Amygdala (tissue), 56 donors: ENCODE results near the gene NTSR1.

Source experiments
- DNase-seq, 56 donors: peaks; one replicate each; lab custom pipeline; 2025; lab: John Stamatoyannopoulos, UW

The NTSR1 gene

DNA sequence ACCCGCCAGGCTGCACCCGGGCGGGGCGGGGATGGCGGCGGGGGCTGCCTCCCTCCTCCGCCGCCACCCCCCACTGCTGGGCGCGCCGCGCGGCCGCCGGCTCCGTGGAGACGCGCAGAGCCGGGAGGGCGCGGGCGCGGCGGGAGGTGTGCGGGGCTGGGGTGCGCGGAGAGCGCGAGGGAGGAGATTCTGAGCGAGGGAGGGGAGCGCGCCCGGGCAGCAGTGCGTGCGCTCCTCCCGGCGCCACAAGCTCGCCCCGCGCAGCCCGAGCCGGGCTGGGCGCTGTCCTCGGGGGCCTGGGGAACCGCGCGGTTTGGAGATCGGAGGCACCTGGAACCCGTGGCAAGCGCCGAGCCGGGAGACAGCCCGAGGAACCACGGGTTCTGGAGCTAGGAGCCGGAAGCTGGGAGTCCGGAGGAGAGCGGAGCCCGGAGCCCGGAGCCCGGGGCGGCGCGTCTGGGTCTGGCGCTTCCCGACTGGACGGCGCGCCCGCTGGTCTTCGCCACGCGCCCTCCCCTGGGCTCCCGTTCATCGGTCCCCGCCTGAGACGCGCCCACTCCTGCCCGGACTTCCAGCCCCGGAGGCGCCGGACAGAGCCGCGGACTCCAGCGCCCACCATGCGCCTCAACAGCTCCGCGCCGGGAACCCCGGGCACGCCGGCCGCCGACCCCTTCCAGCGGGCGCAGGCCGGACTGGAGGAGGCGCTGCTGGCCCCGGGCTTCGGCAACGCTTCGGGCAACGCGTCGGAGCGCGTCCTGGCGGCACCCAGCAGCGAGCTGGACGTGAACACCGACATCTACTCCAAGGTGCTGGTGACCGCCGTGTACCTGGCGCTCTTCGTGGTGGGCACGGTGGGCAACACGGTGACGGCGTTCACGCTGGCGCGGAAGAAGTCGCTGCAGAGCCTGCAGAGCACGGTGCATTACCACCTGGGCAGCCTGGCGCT, at the start of gene NTSR1:
Gene NTSR1 (plus strand): TSS at position 246 of the 946 bp plus-strand sequence. CDS start 372 bp downstream, at position 618.
- no peak for DNase-seq

DNA sequence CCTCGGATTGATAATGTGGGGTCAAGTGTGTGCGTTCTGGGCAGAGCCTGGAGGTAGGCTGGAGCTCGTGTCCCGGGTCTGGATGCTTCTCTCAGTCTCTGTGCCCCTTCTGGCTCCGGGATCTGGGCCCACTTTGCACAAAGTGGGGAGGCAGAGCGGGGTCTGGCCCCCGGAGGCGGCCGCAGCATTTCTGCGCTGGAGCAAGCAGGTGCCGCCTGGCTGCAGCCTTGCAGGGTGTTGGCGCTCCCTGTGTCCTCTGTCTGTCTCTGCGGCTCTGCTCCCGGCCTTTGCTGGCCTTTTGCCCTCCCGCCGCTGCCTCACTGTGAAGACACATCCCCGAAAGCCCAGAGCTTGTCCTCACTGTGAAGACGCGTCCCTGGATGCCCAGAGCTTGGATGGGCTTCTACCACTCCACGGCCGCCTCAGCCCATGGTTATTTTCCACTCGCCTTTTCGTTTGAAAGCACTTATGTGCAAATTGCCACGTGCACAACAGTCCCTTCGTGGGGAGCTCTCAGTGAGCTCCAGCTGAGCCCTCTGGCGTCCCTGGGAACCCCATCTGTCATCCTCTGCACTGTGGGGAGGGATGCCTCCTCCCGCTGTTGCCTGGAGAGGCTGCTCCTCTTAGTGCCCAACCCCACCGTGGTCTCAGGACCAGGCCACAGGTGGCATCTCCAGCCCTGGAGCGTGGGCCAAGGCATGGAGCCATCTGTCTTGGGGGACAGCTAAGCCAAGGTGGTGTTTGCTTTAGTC, 49.0 kb upstream of the NTSR1 start:
- no peak for DNase-seq

DNA sequence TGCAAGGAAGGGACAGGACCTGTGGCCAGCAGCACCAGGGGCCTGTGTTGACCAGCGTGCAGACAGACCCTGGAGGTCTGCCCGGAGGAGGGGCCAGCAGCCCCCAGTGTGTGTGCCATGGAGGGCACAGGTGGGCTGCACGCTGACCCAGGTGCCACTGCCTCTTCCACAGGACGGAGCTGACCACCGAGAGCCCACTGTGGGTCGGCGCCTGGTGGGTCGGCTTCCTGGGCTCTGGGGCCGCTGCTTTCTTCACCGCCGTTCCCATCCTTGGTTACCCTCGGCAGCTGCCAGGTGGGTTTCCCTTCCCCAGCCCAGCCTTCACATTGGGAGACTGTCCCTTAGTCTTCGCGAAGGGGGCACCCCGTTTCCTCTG, 48.4 kb upstream of the NTSR1 start:
- DNase-seq: no peak

DNA sequence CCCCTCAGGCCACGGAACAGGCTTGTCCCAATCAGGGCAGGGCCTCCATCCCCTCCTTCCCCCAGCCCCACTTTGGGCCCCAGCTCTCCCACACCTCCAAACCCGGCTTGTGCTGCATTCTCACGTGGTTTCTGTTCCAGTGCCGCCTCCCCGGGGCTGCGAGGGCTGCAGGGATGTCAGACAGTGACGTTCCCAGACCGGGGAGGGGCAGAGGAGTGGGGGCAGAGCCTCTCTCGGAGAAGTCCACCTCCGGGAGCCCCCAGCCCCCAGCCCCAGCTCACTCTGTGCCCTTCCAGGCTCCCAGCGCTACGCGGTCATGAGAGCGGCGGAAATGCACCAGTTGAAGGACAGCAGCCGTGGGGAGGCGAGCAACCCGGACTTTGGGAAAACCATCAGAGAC, 47.9 kb upstream of the NTSR1 start:
- no peak for DNase-seq

DNA sequence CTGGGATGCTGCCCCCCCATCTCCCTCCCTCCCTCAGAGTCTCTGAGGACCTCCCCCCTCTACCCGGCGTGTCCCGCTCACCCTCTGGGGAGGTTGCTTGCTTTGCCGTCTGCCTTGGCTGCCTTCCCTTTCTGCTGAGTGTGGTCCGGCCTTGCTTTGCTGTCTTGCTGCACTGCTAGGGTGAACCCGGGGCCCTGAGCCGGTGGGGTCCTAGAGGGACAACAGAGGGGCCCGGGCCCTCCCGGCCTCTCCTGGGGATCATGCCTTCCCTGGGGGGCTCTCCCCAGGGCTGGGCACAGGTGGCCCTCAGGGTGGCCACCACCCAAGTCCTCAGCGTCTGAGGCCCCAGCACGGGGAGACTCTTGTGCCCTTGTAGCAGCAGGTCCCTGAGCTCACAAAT, 47.0 kb upstream of the NTSR1 start:
- DNase-seq: no peak

DNA sequence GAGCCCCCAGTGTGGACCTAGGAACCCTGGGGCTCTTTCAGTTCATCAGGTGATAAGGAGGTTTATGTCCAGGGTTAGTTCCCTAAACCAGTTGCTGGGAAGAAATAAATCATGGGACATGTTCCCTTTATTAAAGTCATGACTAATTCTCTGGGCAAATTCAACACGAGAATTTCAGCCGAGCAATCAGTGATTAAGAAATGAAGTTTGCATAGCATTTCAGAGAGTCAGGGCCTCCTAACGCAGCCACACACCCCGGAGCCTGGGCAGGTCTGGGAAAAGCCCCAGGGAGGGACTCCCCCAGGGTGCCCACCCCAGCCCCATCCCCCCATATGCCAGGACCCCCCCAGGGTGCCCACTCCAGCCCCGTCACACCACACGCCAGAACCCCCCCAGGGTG, 46.2 kb upstream of the NTSR1 start:
- DNase-seq: no peak

DNA sequence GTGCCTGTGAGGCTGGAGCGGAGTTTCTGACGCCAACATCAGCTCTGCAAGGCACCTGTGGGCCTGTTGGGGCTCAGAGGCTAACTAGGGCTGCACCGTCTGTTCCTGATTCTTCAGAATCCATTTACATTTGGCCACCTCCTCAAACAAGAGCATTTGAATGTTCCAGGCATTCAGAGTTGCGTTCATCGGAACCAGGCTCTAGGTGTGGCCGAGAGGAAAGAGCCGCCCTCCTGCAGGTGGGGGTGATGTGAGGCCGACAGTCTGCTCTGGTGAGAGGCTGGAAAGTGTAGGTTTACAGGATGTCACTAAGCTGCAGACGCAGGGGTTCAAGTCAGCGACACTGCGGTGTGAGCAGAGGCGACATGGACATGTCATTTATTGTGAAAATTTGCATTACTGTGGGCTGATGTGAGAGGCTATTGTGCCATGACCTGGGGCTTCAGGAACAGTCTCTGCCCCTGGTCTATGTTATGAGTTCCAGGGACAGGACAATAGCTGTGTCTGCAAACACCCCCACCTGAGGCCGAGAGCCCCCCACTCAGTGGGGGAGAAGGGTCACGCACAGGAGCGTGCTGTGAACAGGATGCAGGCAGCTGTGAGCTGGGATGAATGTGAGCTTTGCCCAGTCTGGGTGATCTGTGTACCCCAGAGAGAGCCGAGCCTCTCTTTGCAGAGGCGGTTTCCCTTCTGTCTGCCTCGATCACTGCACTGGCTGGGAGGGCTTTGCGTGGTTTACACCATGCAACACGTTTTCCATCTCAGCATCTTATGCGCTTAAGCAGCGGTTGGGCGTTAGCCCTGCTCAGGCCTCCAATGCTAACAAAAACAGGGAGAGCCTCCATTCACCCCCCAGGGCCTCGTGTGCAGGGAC, 45.3 kb upstream of the NTSR1 start:
- DNase-seq: no peak

DNA sequence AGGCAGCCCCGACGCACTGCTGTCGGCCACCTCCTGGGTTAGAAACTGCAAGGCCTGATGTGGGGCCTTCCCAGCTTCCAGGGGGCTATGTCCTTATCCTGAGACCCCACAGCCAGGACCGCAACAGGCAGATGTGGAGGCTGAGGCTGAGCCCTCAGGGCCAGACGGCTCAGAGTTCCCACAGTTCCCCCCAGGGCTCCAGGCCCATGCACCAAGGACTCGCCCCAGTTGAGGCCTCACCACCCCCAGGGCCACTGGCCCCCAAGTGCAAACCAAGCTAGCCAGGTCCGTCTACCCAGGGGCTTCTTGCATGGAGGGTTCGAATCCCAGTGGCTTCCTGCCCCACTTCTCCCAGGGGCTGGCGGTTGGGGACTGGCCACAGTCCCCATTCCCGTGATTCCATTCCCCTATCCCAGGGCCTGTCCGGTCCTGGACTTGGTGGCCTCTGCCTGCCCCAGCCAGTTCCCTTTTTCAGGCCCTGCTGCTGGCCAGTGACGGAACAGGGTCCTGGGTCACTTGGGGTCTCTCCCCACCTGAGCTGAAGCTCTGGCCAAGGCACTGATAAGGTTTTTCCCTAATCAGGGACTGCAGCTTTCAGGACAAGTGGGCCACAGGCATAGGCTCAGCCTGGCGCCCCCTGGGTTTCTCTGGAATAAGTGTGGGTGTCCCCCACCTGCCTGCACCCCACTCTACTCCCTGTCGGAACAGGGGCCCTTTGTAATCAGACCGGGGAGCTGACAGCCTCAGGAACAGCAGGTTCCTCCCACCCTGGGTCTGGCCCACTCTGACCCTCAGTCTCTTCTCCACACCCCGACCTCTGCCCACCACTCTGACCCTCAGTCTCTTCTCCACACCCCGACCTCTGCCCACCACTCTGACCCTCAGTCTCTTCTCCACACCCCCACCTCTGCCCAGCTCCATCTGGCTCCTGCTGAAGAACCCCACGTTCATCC, 44.3 kb upstream of the NTSR1 start:
- no peak for DNase-seq

DNA sequence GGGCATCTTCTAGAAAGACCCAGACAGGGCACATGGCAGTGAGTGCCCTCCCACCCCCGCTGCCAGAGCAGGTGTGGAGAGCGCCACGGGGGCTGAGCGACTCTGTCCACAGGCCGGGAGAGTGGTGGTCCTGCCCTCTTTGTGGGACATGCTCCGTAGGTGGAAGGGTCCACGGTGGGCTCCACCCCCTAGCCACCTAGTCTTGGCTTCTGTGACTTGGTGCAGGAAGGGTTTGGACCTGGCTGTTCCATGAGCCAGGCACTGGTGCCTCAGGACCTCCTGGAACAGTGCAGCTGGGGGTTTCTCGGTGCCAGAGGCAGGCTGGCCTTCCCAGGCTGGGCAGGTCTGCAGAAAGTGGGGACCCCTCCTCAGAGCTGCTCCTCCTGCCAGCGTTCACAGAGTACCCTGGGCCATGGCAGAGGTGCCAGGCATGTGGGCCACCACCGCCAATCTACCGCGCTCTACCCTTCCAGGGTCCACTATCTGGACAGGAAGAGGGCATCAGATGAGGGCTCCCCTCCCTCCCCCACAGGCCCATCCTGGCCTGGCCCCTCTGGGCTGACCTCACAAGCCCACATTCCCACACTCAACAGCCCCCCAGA, 43.4 kb upstream of the NTSR1 start:
- no peak for DNase-seq

DNA sequence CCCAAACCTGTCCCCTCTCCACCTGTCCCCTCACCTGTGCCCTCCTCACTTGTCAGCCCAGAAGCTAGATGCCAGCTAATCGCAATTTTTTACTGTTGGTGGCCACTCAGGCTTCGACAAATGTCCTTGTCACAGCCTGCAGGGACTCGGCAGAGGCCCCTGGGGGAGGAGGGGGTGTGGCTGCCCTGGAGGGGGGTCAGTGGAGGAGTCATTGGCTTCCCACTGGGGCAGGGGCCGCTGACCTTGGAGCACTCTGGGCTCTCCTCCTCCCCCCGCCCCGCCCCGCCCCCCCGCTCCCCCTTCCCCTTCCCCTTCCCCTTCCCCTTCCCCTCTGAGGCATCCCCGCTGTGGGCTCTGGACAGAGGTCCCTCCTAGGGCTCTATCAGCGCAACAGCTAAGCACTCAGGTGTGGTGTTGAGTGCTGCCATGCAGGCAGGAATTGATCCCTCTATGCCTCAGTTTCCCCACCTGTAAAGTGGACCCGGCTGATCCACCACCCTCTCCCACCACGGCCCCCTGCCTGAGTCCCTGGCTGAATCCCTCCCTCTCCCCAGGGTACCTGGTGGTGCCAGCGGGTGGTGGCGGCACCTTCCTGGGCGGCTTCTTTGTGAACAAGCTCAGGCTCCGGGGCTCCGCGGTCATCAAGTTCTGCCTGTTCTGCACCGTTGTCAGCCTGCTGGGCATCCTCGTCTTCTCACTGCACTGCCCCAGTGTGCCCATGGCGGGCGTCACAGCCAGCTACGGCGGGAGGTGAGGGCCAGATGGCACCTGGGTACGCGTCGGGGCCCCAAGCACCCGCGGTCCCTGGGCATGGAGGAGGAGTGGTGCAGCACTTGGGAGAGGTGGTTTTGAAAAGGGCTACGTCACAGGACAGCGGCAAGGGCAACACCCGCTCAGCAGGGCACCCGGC, 42.6 kb upstream of the NTSR1 start:
- DNase-seq: no peak

DNA sequence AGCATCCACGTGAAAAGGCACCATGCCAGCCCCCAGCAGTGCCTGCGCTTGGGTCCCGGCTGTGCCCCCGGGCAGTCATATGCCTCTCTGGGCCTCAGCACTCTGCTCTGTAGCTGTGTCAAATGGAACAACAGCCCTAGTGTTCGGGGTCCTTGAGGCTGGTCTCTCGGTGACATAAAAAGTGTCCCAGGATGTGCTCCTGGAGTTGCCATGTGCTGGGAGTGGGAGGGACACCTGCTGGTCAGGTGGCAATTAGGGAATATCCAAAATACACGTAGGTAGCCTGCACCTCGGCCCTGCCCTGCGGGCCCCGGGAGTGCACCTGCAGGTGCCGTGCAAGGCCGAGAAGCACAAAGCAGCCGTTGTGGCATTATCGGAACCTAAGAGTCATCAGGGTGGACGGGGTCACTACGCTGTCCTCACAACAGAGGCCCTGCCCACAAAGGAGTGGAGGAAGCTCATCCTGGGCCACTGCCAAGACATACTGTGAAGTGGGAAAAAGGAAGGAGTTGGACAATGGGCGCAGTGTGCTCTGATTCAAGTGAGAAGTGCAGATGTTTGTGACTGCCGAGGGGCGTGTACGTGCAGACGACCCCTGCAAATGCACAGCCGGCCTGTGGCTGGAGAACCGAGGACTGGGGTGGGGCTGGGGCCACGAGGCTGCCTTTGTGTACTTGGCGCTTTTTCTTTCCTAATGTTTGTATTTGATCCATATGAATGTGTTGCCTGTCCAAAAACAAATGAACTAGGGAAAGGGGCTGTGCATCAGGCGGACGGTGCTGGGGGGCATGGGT, 41.7 kb upstream of the NTSR1 start:
- peak in 27 of 56 donors; percentile 7 to 82 (median 36) for DNase-seq

DNA sequence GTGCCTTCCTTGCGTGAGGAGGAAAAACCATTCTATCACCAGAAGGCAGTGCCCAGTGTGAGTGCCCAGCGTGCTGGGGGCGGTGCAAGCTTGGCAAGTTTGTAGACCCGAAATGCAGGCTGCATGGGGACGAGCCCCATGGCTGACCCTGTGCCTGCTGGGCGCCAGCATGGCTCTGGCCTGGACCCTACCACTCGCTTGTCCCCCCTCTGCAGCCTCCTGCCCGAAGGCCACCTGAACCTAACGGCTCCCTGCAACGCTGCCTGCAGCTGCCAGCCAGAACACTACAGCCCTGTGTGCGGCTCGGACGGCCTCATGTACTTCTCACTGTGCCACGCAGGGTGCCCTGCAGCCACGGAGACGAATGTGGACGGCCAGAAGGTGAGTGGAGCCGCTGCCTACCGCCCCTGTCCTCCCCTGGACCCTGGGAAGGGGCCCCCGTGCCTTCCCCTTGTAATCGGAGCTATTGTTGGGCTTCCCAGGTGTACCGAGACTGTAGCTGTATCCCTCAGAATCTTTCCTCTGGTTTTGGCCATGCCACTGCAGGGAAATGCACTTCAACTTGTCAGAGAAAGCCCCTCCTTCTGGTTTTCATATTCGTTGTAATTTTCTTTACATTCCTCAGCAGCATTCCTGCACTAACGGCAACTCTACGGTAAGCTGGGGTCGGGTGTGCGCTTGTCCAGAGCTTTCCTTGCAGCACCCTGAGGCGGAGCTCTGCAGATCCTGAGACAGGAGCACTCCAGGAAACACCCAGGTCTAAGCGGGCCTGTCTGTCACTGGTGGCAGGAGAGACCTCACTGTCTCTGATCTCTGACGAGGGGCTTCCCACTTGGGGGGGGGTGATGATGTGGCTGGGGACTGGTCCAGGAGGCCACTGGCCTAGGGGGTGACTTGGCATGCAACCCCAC, 40.9 kb upstream of the NTSR1 start:
- DNase-seq: no peak

DNA sequence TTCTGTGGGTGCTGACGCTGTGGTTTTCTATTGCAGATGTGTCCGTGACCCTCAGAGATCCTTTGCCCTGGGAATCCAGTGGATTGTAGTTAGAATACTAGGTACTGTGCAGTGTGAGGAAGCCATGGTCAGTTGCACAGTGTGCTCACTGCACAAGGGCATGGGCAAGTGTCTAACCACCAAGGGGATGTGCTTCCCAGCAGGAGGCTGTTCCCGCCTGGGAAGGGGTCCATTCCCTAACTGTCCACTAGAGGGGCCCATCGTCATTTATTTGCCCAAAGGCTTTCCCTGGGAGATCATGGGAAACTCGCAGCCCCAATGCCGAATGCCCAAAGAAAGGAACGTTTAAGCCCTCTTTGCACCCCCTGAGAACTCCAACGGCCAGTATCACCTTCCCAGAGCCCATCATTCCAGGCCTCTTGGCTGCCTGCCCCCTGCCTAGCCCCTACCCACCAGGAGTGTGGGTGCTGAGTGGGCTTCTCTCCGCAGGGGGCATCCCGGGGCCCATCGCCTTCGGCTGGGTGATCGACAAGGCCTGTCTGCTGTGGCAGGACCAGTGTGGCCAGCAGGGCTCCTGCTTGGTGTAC, 40.1 kb upstream of the NTSR1 start:
- peak in 54 of 56 donors; percentile 4 to 91 (median 60) for DNase-seq

DNA sequence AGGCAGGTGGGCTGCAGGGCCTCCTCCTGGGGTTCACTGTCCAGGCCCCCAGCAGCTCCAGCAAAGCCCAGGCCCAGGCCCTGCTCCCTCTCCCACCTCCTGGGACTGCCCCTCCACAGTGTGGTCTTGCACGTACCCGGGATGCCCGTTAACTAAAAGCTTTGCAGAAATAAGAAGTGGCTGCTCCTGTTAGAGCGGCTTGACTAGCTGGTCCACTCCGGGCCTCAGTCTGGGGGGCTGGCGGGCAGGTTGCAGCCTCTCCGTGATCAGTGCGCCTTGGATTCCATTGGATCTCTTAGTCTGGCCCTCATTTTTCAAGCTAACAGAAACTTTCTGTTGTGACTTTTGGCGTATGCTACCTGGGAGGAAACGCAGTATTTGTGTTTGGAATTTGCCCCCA, 39.4 kb upstream of the NTSR1 start:
- no peak for DNase-seq

DNA sequence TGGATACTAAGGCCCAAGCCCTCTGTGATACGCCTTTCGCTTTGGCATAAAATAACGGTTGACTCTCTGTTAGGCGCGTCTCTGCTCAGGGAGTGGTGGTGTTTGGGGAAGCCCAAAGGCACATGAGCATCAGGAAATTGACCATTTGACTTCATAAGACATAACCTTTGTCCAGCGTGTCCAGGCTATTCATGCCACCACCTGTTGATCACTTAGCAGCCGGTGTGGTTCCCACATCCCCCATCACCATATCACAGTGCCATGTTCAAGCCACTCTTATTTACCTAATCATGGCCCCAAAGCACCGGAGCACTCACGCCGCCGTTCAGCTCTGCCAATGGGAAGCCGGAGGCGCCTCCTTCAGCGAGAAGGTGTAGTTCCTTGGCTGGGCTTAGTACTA, 38.5 kb upstream of the NTSR1 start:
- no peak for DNase-seq

DNA sequence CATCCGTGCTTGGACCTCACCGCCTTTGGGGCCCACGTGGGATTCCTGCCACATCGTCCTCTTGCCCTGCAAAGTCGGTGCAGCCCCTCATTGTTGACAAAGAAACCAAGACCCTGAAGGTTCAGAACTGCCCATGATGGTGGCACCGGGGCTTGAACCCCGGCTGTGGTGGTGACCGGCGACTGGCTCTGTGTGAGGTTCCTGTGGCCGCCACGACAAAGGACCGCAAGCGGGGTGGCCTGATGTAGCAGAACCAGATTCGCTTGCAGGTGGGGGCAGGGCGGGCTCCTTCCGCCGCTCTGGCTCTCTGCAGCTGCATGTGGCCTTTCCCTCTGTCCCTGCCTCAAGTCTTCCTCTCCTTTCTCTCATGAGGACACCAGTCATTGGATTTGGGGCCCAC, 37.6 kb upstream of the NTSR1 start:
- DNase-seq: no peak
